GM12873 (cell line): ENCODE data around the gene NTRK2.

Experiments
- CTCF ChIP-seq: IDR thresholded peaks from 2 replicates; pipeline ENCODE4 v1.5.1; 2012; ENCODE audit warnings: low read depth, mild to moderate bottlenecking, moderate library complexity, low read length, control low read depth; ENCODE audit not compliant: insufficient read depth; ENCODE audit errors: missing control alignments

NTRK2 gene

GRCh38 chr9:85016384-85017006 is 347.0 kb downstream of the NTRK2 start:
- TF ChIP-seq CTCF: no peak

GRCh38 chr9:85020791-85021190 is 351.3 kb downstream of the NTRK2 start:
- TF ChIP-seq CTCF: no peak

- no peak for TF ChIP-seq CTCF
These were observed 352.2 kb downstream of the NTRK2 start for GRCh38 chr9:85021686-85022085.

GRCh38 chr9:85024374-85024773 is 354.8 kb downstream of the NTRK2 start:
- no peak for TF ChIP-seq CTCF

- no peak for TF ChIP-seq CTCF
These were observed 356.1 kb downstream of the NTRK2 start for GRCh38 chr9:85025638-85026037.

- TF ChIP-seq CTCF: no peak
These were observed 358.3 kb downstream of the NTRK2 start for GRCh38 chr9:85027870-85028269.

- TF ChIP-seq CTCF: no peak
These were observed 360.8 kb downstream of the NTRK2 start for GRCh38 chr9:85030316-85030715.

GRCh38 chr9:85036496-85036895 is 367.0 kb downstream of the NTRK2 start:
- no peak for TF ChIP-seq CTCF
